Mucosa of descending colon (tissue), 3 donors: ENCODE data around the gene SUGP1. TPM values are rescaled to one million over a fixed set of nuclear protein-coding genes. Genes with fewer than 3 reads are reported as not detected.
A peak's percentile ranks its signal among the peaks of the same experiment; 100 is the strongest.

Experiments used
- ATAC-seq: fragments of 200-7000 bp; cut with Tn5 transposase; one replicate; pipeline ENCODE4 v1.9.1; 2020; ENCODE audit warnings: mild to moderate bottlenecking, moderate library complexity
- DNase-seq, 3 donors: peaks; one replicate each; pipeline ENCODE4 v3.0.0-alpha.2; 2020
- H3K36me3 ChIP-seq: fragments of 200-600 bp; one replicate; pipeline ENCODE4 v1.8.0; 2021; ENCODE audit warnings: low read depth, mild to moderate bottlenecking
- H3K4me1 ChIP-seq: fragments of 200-600 bp; one replicate; pipeline ENCODE4 v1.8.0; 2021; ENCODE audit warnings: low read depth, mild to moderate bottlenecking
- H3K4me3 ChIP-seq: fragments of 200-600 bp; one replicate; pipeline ENCODE4 v1.8.0; 2021; ENCODE audit warnings: mild to moderate bottlenecking
- H3K9me3 ChIP-seq: fragments of 200-600 bp; one replicate; pipeline ENCODE4 v1.8.0; 2021; ENCODE audit warnings: mild to moderate bottlenecking
- CTCF ChIP-seq: fragments of 200-600 bp; IDR thresholded peaks from one replicate; pipeline ENCODE4 v1.8.0; 2022; ENCODE audit warnings: antibody characterized with exemption, mild to moderate bottlenecking
- intact Hi-C, 2 donors: fragments of 100-400 bp; cut with DNase I in 1 of 2; cut with micrococcal nuclease in 1 of 2; formaldehyde crosslinking; loops; one replicate each; pipeline versions ENCODE4 v1.11.0 to v1.11.1; 2022; cut with DNase I, micrococcal nuclease
- long read RNA-seq, 2 donors: library from polyadenylated mRNA; unstranded; transcript quantifications; one replicate each; pipeline ENCODE4 v2.0.0, GENCODE V29; 2019 to 2021
- total RNA-seq, 3 donors: library from RNA; stranded (reverse); fragmentation: NEBNext Ultra II Directional in 2 of 3; extraction: Animal tissue kit (Norgen Biotek cat#: 25700) in 2 of 3; gene quantifications; one replicate each; pipeline versions ENCODE4 v1.2.1 to v1.2.4, GENCODE V29; 2021 to 2023
- donor health status: DM: no; HTN: no; CAD: no; lungs with moderate emphysema.
- donor health status: DM: no; HTN: no; CAD: no.
- donor health status: DM: no; HTN: yes; CAD: no.

SUGP1 gene
- 10 to 100 TPM; 41.0 to 46.7 (median 45.9) TPM for total RNA-seq
- long read RNA-seq, donor 1, transcript SUGP1-201 (14 exons, 2,423 nt), result major isoform, 16 of 38 reads
- long read RNA-seq, donor 1, partial matches to known transcripts, result 15 of 38 reads
- long read RNA-seq, donor 1, other reads (novel, unspliced or antisense), result 7 of 38 reads
- long read RNA-seq, donor 2, transcript SUGP1-201 (14 exons, 2,423 nt), result major isoform, 13 of 21 reads
- long read RNA-seq, donor 2, partial matches to known transcripts, result 6 of 21 reads
- long read RNA-seq, donor 2, other reads (novel, unspliced or antisense), result 2 of 21 reads

- ATAC-seq (peak; percentile 97), DNase-seq (peak; percentile 89 to 94 (median 93))
- Histone ChIP-seq H3K4me3 (peak within 1 kb of the TSS; percentile 99), H3K4me1 (peaks cover 16% of the 10 kb centered on the region), H3K9me3 (no peaks in the 10 kb centered on the region), H3K36me3 (peaks cover 6% of the 10 kb centered on the region)
- TF ChIP-seq CTCF, result no peak
- intact Hi-C loops, result no loop called here
These were observed at the start of gene SUGP1, which contains the start of gene MAU2 for GRCh38 chr19:19320361-19321140. TSS of gene SUGP1 (minus strand) at chr19:19320509. CDS start at chr19:19320496, 13 bp downstream. TSS of gene MAU2 (plus strand) at chr19:19320829. CDS start at chr19:19320860, 31 bp downstream.

- no peak for TF ChIP-seq CTCF
- intact Hi-C loops, result loop anchor here (5.0 to 10.0 kb wide), 2 partner anchors 124 to 127 kb away; no protein-coding TSS in a partner anchor
- no peaks in the 10 kb centered on the region for H3K9me3 ChIP-seq
- H3K36me3 ChIP-seq, result no peaks in the 10 kb centered on the region
- H3K4me1 ChIP-seq, result peaks cover 14% of the 10 kb centered on the region
- ATAC-seq, result no peak
- no peak overlapping the region for H3K4me3 ChIP-seq
- no peak for DNase-seq
These were observed 47.8 kb upstream of the SUGP1 start for GRCh38 chr19:19368087-19368486.

- peak; percentile 88 for TF ChIP-seq CTCF
- no peaks in the 10 kb centered on the region for H3K9me3 ChIP-seq
- ATAC-seq, result peak; percentile 92
- no peaks in the 10 kb centered on the region for H3K36me3 ChIP-seq
- intact Hi-C loops, result loop anchor here (5.0 to 10.0 kb wide), 2 partner anchors 126 to 128 kb away; no protein-coding TSS in a partner anchor
- H3K4me3 ChIP-seq, result no peak overlapping the region
- H3K4me1 ChIP-seq, result peaks cover 9% of the 10 kb centered on the region
- peak; percentile 83 to 88 (median 86) for DNase-seq
These were observed 46.4 kb upstream of the SUGP1 start for GRCh38 chr19:19366434-19367396.

- no peaks in the 10 kb centered on the region for H3K36me3 ChIP-seq
- TF ChIP-seq CTCF, result no peak
- H3K4me1 ChIP-seq, result peaks cover 9% of the 10 kb centered on the region
- DNase-seq, result no peak
- ATAC-seq, result no peak
- H3K4me3 ChIP-seq, result no peak overlapping the region
- intact Hi-C loops, result loop anchor here in 1 of 2 donors (10.0 kb wide), 1 partner anchor 133 kb away; no protein-coding TSS in a partner anchor
- no peaks in the 10 kb centered on the region for H3K9me3 ChIP-seq
These were observed 41.8 kb upstream of the SUGP1 start for GRCh38 chr19:19362075-19362474.
